Measurements from ENCODE around the gene KNOP1.

The KNOP1 gene

DNA sequence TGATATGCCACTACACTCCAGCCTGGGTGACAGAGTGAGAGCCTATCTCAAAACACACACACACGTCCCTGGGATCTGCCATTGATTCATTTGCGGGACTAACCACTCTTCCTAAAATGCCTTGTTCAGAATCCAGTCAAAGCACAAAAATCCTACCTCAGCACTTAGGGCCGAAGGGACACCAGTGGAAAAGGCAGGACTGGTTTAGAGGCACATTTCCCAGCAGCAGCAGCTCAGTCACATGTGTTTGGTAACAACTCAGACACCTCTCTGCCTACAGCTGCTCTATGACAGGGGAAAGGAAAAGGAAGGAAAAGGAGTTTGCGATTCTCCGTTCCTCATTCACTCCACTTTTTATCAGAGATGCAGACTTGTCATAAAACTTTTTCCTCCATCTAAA, 12.2 kb downstream of the KNOP1 start:
- no peak for DNase-seq

DNA sequence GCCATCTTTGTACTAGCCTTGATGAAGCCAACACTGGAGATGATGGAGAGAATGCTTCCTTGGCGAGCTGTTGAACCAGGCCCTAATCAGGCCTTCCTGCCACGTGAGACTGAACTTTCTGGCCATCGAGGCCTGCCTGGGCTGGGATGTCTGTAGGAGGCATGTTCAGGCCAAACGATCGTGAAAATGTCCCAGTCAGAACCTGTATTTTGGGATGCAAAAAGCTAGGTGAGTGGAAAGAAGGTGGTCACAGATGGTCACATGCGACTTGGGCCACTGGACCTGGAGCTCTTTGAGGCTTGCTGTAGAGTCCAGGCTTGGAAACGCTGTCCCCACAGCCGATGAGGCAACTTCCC, 12.9 kb downstream of the KNOP1 start:
- no peak for DNase-seq

DNA sequence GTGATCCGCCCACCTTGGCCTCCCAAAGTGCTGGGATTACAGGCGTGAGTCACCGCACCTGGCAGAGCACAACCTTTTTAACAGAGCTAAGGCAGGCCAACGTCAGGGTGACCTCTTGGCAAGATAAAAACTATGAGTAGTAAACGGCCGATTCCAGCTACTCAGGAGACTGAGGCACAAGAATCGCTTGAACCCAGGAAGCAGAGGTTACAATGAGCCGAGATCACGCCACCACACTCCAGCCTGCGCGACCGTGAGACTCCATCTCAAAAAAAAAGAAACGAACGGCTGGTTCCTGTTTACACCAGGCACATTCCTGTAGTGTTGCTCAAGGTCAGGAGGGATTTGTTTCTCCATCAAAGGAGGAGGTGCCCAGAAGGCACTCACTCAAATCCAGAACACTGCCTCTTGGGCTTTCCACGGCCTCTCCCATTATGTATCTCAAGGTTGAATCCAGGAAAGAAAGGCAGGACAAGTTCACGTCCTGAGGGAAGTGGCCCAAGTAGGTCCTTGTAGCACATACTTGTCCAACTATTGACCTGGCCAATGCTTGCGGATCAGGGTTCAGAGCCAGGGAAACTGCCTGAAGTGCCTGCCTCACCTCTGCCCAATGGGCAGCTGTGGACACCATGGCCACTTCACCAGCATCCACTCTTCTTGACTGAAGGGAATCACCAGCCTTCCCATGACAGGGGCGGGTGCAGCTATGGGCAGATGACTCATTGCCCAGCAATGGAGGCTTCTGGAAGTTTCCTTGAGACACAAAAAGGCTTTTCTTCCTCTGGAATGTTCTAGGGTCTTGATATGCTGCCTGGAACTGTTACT, 13.5 kb downstream of the KNOP1 start:
- no peak for DNase-seq

DNA sequence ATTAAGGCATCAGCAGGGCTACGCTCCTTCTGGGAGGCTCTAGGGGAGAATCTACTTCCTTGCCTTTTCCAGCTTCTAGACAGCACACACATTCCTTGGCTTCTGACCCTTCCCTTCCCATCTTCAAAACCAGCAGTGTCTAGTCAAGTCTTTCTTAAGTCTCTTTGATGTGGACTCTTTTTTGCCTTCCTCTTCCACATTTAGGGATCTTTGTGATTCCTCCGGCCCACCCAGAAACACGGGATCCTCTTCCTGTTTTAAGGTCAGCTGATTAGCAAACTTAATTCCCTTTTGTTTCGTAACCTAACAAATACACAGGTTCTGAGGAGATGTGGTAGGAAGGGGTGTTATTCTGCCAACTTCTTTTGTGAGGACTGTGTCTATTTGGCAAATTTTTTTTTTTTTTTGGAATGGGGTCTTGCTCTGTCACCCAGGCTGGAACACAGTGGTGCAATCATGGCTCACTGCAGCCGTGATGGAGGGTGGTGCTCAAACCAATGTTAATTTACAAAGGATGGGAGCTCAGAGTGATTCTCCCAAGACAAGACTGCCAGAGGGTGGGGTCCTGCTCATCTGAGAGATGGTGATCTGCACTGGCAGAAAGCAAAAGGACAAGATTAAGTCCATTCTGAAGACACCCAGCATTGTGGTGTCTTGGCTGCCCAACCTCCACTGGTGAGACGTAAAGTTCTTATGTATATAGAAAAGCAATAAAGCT, 14.7 kb downstream of the KNOP1 start:
- DNase-seq: no peak

DNA sequence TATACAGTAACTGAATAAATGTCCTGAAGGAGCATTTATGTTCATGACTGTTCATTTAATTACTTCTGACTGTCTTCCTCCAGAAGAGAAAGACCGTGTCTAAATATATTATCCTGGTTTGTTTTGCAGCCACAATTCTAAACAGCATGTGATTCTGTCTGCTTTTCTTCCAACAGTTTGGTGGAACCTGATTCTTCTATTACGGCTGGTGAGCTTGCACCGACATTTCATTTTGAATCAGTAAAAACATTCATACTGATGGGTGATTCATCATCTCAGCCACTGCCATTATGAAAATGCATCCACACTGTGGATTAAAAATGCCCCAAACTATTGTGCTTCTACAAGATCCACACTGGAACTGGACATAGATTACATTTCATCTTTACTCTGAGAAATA, 16.9 kb downstream of the KNOP1 start:
- DNase-seq: no peak

DNA sequence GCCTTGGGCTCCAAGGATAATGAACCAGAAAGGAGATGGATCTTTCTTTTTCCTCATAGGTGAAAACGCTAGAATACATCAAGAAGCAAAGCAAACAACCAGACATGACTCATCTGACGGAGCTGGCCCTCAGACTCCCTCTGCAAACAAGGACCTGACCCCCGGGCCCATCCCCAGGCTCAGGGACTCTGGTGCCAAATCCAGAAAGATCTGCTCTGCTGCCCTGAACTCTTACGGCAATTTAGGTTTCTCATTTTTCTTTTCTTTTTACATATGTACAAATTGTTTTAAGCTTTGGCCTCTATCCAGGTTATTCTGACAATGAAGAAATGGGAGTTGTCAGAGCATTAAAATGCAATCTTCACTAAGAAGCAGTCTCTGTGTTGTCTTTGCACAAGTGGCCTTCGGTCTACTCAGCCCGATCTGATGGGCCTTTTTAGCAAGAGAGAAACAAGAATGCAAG, 17.7 kb downstream of the KNOP1 start:
- DNase-seq: no peak

DNA sequence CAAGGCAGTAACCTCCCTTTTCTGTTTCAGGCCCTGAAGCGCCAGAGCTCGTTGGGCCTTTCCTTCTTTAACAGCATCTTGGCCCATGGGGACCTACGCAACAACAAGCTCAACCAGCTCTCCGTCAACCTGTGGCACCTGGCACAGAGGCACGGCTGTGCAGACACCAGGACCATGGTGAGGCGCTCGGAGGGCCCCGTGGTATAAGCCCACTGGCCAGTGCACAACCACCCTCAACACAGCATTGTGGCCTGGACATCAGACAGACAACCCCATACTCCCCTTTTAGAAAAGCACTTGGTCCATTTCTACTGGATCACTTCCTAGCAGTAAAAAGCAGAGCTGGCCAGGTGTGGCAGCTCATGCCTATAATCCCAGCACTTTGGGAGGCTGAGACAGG, 18.6 kb downstream of the KNOP1 start:
- DNase-seq: no peak

DNA sequence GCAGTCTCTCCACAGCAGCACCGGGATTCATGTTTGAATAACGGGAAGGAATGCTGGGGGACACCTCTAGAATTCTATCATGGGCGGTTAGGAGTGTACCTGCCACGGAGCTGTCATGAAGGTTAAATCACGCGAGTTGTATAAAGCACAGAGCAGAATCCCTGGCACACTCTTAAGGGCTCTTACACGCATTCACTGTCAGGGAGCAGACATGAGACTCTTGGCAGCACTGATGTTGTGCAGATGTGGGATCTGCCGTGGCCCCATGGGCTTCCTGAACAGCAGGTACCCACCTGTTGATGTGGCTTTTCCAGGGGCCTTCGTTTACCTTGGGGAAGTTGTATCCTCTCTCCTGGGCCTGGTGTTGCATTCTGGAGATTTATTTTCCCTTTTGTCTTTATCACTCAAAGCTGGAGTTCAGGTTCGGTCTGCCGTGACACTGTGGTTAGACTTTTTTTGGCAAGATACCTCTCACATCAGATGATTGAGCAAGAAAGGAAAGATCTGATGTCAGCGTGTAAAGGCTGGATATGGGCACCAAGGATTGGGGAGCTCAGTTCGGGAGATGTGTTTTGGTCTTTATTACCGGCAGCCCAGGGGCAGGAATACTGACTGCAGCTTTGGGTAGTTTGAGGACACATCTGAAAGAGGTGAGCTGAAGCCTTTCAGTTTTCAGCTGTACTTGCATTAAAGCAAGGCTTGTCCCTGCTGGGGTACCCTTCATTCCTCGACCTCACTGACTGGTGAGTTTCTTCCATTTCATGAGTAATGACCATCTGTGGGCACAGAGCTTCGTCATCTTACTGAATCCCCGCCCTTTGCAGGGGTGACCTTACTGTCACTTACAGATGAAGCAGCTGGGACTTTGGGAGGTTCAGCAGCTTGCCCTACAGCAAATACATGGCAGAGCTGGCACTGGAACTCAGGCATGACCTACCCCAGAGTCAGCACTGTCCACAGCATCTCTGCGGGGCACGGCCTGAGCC, 19.3 kb downstream of the KNOP1 start:
- no peak for DNase-seq

DNA sequence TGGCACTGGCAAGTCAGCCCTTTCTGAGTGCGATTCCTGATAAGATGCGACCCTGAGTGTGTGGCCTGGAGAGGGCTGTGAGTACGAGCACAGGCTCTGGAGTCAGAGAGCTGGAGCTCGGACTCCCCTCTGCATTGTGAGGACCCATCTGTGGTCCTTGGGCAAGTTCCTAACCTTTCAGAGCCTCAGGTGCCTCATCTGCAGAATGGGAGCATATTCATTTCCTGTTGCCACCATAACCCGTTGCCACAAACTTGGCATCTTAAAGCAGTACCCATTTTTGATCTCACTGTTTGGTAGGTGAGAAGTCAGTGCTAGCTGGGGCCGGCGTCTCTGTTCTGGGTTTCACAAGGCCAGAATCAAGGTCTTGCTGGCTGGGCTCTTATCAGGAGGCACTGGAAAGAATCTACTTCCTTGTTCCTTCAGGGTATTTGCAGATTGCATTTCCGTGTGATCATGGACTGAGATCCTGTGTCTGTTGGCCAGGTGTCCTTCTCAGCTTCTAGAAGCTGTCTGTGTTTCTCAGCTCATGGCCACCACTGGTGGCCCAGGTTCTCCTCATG, 20.2 kb downstream of the KNOP1 start:
- DNase-seq: no peak

DNA sequence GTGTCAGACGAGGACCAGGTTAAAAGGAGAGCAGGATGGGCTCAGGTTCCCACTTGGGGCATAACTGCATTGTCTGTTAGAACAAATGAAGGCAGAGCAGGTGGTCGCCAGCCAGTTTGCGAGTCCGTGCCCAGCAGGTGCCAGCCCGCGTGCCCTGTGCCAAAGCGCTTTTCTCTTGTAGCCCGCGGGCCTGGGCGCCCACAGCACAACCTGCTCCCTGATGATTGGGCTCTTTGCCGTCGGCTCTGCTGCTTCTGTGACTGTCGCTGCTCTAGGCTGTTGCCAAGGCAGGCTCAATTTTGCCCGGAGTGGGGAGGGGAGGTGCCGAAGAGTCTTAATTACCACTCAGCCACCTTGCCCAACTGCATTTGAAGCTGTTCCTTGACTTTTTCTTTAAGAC, 21.1 kb downstream of the KNOP1 start:
- no peak for DNase-seq

DNA sequence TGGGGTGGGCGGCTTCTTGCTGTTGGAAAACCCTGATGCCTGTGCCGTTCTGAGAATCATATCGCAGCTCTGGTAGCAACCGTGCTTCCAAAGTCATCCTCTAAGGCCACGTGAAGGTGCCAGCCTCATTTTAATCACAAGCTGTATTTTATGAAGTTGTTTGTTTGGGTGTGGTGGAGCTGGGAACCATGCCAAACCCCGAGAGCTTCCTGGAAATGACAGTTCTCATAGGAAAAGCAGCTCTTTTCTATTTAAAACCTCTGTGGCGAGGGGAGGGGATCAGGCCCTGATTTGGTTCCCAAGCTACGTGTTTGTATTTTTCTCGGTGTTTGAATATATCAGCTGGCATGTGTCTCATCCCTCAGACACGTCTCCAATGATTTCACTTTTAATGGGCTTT, 21.7 kb downstream of the KNOP1 start:
- peak; percentile 62 for DNase-seq

DNA sequence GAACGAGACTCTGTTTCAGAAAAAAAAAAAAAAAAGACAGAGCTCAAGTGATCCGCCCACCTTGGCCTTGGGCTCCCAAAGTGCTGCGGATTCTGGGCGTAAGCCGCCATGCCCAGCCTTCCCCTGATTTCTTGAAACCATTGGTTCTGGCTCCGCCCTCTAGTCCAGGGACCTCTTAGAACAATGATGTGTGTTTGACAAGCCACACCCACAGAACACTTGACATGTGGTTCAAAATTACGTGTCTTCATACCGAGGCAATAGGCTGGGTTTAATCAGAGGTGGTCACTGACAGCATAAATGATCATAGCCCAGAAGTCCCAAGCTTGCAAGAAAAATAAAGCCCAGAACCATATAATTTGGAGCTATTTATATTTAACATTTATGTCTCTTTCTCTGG, 23.0 kb downstream of the KNOP1 start:
- DNase-seq: no peak

DNA sequence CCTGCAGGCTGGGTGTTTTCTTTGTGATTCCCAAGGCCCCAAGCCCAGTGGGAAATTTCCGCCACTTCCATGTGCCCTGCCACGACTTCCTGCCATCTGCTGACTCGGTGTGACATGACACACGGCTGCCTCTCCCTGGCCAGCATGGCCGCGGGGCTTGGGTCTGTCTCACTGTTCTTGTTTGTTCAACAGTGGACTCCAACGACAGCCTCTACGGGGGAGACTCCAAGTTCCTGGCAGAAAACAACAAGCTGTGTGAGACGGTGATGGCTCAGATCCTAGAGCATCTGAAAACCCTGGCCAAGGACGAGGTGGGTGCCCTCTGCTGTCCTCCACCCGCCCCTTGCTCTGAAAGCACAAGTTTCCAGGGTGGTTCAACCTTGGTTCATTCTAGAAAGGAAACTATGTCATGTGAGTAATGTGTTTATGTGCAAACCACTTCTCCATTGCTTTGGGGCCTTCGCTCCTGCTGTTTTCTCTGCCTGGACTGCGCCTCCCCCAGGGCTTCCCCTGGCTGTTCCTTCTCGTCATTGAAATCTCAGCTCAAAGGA, 26.8 kb downstream of the KNOP1 start:
- no peak for DNase-seq

DNA sequence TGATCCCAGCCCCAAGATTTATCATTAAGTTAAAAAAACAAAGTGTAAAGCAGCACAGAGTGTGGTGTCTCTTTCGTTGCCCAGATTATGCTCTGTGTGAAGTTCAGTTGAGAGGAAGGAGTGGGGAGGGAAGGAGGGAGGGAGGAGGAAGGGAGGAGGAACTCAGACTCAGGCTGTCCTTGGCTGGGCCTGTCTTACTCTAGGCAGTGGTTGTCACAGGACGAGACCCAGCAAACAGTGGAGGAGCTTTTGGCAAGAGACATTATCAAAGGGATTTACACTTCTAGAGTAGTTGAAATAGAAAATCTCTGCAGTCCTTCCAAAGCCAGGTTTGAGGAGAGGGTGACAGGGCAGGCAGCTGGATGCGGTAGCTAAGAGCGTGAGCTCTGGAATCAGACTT, 27.8 kb downstream of the KNOP1 start:
- no peak for DNase-seq

DNA sequence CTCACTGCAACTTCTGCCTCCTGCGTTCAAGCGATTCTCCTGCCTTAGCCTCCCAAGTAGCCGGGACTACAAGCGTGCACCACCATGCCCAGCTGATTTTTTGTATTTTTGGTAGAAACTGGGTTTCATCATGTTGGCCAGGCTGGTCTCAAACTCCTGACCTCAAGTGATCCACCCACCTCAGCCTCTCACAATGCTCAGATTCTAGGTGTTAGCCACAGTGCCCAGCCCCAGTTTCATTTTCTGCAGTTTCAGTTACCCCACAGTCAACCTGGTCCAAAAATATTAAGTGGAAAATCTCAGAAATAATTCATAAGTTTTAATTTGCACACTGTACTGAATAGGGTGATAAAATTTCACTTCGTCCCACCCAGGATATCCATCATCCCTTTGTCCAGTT, 28.7 kb downstream of the KNOP1 start:
- no peak for DNase-seq

DNA sequence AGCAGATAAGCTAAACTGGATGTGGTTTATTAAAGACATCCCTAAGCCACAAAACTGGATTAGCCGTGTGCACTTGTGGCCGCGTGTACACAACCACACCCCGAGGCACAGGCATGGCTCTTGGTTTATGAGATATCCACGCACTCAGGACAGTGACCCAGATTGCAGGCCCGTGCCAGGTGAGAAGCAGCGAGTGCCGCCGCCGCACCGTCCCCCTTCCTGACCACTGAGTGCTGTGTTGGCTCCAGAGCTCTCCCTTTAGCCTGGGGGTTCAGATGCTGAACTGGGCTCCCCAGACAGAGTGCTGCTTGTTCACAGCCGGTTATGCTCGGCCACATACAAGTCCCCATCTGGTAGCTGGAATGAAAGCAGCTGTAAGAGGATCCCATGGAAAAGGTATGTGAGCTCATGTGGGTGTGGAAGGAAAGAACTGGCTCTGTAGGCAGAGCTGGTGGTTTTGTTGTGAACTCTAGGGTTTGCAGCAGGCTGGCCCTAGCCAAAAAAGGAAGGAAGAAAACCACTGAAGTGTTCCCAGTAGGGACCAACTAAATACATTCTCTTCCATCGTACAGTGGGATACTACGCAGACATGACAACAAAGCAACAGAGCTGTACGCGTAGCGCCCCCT, 29.5 kb downstream of the KNOP1 start:
- no peak for DNase-seq

DNA sequence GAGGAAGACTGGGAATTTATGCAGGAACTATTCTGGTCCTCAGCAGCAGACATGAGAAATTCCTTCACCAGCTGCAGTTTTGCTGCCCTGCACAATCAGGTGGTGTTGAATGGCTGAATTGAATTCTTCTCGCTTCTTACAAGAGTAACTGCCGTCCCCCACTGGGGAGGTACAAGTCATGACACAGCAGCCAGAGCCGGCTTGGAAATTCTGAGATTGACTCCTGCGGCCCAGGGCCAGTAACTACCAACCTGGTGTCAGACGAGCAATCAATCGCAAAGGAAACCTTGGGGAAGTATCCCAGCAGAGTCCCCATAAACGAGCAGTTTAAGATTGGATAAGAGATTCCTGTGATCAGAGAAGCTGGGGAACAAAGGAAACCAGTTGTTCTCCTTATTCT, 30.7 kb downstream of the KNOP1 start:
- no peak for DNase-seq

DNA sequence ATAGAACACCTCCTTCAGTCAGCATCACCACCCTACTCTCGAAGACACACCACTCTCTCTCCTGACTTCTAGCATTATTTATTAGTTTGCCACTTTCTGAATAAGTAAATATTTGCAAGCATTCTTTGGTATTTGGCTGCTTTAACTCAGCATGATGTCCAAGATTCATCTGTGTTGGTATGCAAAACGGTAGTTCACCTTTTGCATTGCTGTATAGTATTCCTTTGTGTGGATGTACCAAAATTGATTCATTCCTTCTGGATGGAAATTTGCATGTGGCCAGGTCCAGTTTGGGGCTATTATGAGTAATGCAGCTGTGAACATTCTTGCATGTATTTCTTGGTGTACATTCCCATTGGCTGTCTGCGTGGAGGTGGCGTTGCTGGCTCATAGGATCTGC, 32.9 kb downstream of the KNOP1 start:
- DNase-seq: no peak

DNA sequence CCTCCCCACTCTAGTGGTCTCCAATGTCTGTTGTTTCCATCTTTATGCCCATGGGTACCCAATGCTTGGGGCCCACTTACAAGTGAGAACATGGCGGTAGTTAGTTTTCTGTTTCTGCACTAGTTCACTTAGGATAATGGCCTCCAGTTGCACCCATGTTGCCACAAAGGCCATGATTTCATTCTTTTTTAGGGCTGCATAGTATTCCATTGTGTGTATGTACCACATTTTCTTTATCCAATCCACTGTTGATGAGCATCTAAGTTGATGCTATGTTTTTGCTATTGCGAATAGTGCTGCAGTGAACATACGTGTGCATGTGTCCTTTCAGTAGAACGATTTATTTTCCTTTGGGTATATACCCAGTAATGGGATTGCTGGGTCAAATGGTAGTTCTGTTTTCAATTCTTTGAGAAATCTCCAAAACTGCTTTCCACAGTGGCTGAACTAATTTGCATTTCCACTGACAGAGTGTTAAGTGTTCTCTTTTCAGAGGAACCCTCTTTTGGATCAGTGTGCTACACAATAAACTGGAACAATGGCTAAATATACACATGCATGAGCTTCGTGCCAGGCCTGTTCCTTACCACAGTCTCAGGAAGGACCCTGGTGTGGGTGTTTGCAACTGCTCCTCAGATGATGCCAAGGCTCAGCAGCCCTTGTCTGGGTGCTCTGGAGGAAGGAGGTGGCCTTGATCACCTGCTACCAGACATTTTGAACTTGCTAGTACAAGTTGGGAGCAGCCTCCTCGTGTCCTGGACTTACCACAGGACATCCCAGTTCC, 34.4 kb downstream of the KNOP1 start:
- no peak for DNase-seq

DNA sequence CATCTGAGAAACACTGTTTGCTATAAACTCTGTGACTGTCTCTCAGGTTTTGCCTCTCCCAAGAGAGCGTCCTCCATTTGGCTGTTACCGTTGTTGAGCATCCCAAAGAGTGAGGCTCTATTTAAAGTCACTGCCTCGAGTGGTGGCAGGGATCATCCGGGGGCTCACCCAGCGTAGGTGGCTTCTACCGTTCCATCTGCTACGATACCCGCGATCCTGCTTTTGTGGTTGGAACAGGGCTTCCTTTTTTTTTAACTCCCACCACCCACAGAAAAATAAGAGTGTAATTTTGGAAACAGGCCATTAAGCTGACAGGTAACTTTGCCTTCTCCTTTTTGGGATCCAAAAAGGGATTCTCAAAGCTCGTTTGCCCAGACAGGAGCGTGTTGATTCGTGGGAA, 36.4 kb downstream of the KNOP1 start:
- DNase-seq: no peak

DNA sequence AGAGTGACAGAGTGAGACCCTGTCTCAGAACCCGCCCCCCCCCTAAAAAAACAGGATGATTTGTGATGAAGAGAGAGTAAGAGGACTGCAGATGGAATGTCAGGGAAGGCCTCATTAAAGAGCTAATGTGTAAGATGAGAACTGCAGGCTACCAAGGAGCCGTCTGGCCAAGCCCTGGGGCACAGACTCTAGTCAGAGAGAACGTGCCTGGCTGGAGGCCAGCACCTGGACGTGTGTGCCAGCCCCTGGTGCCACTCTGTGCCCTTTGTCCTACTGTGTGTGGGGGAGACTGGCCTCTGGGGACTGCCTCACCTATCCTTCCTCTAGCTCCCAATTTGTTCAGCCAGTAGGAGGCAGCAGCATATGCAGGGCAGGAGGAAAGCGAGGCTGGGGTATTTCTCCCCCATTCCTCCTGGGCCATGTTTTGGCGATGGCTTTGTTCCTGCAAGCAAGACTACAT, 37.1 kb downstream of the KNOP1 start:
- no peak for DNase-seq

Measured in eye (tissue), 1 donor.